GM06990 (cell line): ENCODE data around the gene FLNB.

ENCODE experiments used
- DNase-seq: peaks from one replicate; pipeline ENCODE4 v3.0.0-alpha.2; 2011; ENCODE audit not compliant: insufficient read length; ENCODE audit errors: extremely low read depth
- H3K27me3 ChIP-seq: replicated peaks from 2 replicates; pipeline ENCODE4 v1.6.0; 2011; ENCODE audit warnings: low read length; ENCODE audit not compliant: control insufficient read depth, insufficient read depth
- H3K36me3 ChIP-seq: 2 replicates; pipeline ENCODE4 v1.5.1; 2011; ENCODE audit warnings: low read length; ENCODE audit not compliant: control insufficient read depth, insufficient read depth
- H3K4me3 ChIP-seq: replicated peaks from 2 replicates; pipeline ENCODE4 v1.5.1; 2011; ENCODE audit warnings: low read depth, mild to moderate bottlenecking, control low read depth, low read length
- CTCF ChIP-seq: IDR thresholded peaks from 2 replicates; pipeline ENCODE4 v1.5.1; 2011; ENCODE audit warnings: low read length, control low read depth, mild to moderate bottlenecking, inconsistent platforms; ENCODE audit not compliant: insufficient read depth, poor library complexity, severe bottlenecking

Gene FLNB

GRCh38 chr3:58151637-58152036 is 143.4 kb downstream of the FLNB start:
- no peak overlapping the region for H3K4me3 ChIP-seq
- no peak for DNase-seq
- no peak for TF ChIP-seq CTCF
- peaks cover 3% of the 10 kb centered on the region for H3K36me3 ChIP-seq
- H3K27me3 ChIP-seq: no peaks in the 10 kb centered on the region

GRCh38 chr3:58152225-58153015 is 144.2 kb downstream of the FLNB start:
- Histone ChIP-seq H3K4me3 (no peak overlapping the region), H3K27me3 (no peaks in the 10 kb centered on the region), H3K36me3 (peaks cover 3% of the 10 kb centered on the region)
- TF ChIP-seq CTCF: no peak
- DNase-seq: no peak

- TF ChIP-seq CTCF: no peak
- H3K4me3 ChIP-seq: no peak overlapping the region
- no peak for DNase-seq
- no peaks in the 10 kb centered on the region for H3K27me3 ChIP-seq
- H3K36me3 ChIP-seq: peaks cover 3% of the 10 kb centered on the region
Measured at GRCh38 chr3:58153371-58153770, 145.1 kb downstream of the FLNB start.

GRCh38 chr3:58154626-58155449 is 146.6 kb downstream of the FLNB start:
- no peaks in the 10 kb centered on the region for H3K27me3 ChIP-seq
- TF ChIP-seq CTCF: no peak

GRCh38 chr3:58155838-58156237 is 147.6 kb downstream of the FLNB start:
- Histone ChIP-seq H3K4me3 (no peak overlapping the region), H3K36me3 (peaks cover 3% of the 10 kb centered on the region), H3K27me3 (no peaks in the 10 kb centered on the region)
- no peak for DNase-seq
- no peak for TF ChIP-seq CTCF

More at GRCh38 chr3:58154626-58155449, 146.6 kb downstream of the FLNB start:
- DNase-seq: no peak
- peaks cover 3% of the 10 kb centered on the region for H3K36me3 ChIP-seq
- H3K4me3 ChIP-seq: no peak overlapping the region
